GM12878 (cell line): Measurements from ENCODE around the gene NUCB1. TPM values are rescaled to one million over a fixed set of nuclear protein-coding genes. Genes with fewer than 3 reads are reported as not detected.

Experiments used
- ATAC-seq: fragments of 200-7000 bp; cut with Tn5 transposase; 3 replicates; pipeline ENCODE4 v1.9.1; 2020; ENCODE audit warnings: mild to moderate bottlenecking, moderate library complexity
- BruUV-seq: library from RNA; stranded (reverse); fragments of 400-500 nt; replicated peaks from 2 replicates; lab custom pipeline; 2021; lab: Mats Ljungman, UMichigan
- CTCF ChIA-PET: fragments of 300-600 bp; sonication (Branson Sonifier 250); formaldehyde crosslinking; extraction: SDS; loops from one replicate; lab custom pipeline; 2021; ENCODE audit warnings: inconsistent platforms; lab: Yijun Ruan, JAX
- POLR2A ChIA-PET: fragments of 350-600 bp; formaldehyde crosslinking; extraction: SDS; loops from one replicate; lab custom pipeline; 2021; ENCODE audit warnings: inconsistent platforms; lab: Charles Lee
- RAD21 ChIA-PET: fragments of 300-600 bp; sonication (Branson Sonifier 250); formaldehyde crosslinking; loops from one replicate; lab custom pipeline; 2023; ENCODE audit warnings: antibody characterized with exemption; ENCODE audit not compliant: unreplicated experiment; lab: Charles Lee
- SMC1A ChIA-PET: fragments of 300-600 bp; sonication (Branson Sonifier 250); formaldehyde crosslinking; loops from one replicate; lab custom pipeline; 2023; ENCODE audit not compliant: unreplicated experiment, uncharacterized antibody; lab: Charles Lee
- DNase-seq: peaks from one replicate; pipeline ENCODE4 v3.0.0-alpha.2; 2011; ENCODE audit warnings: low read depth, low spot score
- FAIRE-seq: peaks from 3 replicates; lab custom pipeline; 2011; peaks lifted over from hg19 to GRCh38; lab: Jason Lieb, UNC
- H2AFZ ChIP-seq: 2 replicates; pipeline ENCODE4 v1.6.0; 2011; ENCODE audit warnings: low read depth, low read length, control low read depth; ENCODE audit not compliant: control insufficient read depth
- H3K27ac ChIP-seq: 2 replicates; pipeline ENCODE4 v1.5.1; 2011; ENCODE audit warnings: control low read depth; ENCODE audit not compliant: control insufficient read depth, insufficient read depth
- H3K27me3 ChIP-seq, 2 experiments: replicated peaks in 1 of 2; 2 replicates each; pipeline versions ENCODE4 v1.6.0 to v1.6.1; 2011; ENCODE audit warnings: low read length in 1 of 2; ENCODE audit not compliant: control insufficient read depth in 2 of 2, insufficient read depth in 2 of 2
- H3K36me3 ChIP-seq, 2 experiments: 2 replicates each; pipeline ENCODE4 v1.5.1; 2011; ENCODE audit warnings: low read length in 1 of 2; ENCODE audit not compliant: control insufficient read depth in 2 of 2, insufficient read depth in 2 of 2
- H3K4me1 ChIP-seq: 2 replicates; pipeline ENCODE4 v1.6.1; 2011; ENCODE audit warnings: mild to moderate bottlenecking, low read length, moderate library complexity, mixed read lengths; ENCODE audit not compliant: control insufficient read depth, insufficient read depth
- H3K4me2 ChIP-seq: 2 replicates; pipeline ENCODE4 v1.6.0; 2011; ENCODE audit warnings: control low read depth; ENCODE audit not compliant: control insufficient read depth, insufficient read depth
- H3K4me3 ChIP-seq: fragments of 200-600 bp; sonication (generic); 2 replicates; pipeline ENCODE4 v1.5.1; 2016
- H3K79me2 ChIP-seq: 2 replicates; pipeline ENCODE4 v1.6.0; 2011; ENCODE audit warnings: low read length; ENCODE audit not compliant: control insufficient read depth, insufficient read depth
- H3K9ac ChIP-seq: 2 replicates; pipeline ENCODE4 v1.8.0; 2011; ENCODE audit warnings: low read length, control low read depth, mixed read lengths; ENCODE audit not compliant: control insufficient read depth, insufficient read depth
- H3K9me3 ChIP-seq: replicated peaks from 3 replicates; pipeline ENCODE4 v1.5.1; 2011; ENCODE audit warnings: mild to moderate bottlenecking, low read length; ENCODE audit not compliant: control insufficient read depth, insufficient read depth
- H4K20me1 ChIP-seq: 2 replicates; pipeline ENCODE4 v1.6.0; 2011; ENCODE audit not compliant: control insufficient read depth, insufficient read depth
- NFIC ChIP-seq: IDR thresholded peaks from 2 replicates; pipeline ENCODE4 v1.6.1; 2012; ENCODE audit warnings: low read depth, mild to moderate bottlenecking, inconsistent platforms, low read length, moderate library complexity
- PML ChIP-seq: IDR thresholded peaks from 2 replicates; pipeline ENCODE4 v1.6.1; 2012; ENCODE audit warnings: low read length, inconsistent platforms
- TCF3 ChIP-seq: IDR thresholded peaks from 2 replicates; pipeline ENCODE4 v1.6.1; 2012; ENCODE audit warnings: low read depth, mild to moderate bottlenecking, low read length, borderline replicate concordance; ENCODE audit not compliant: insufficient read depth
- WGBS: methylation state at CpG from one replicate; pipeline ENCODE4 v1.1.6; 2016; ENCODE audit warnings: low lambda C conversion rate; ENCODE audit not compliant: insufficient replicate concordance, insufficient coverage; ENCODE audit errors: missing lambda C conversion rate; 5-methylcytosine and 5-hydroxymethylcytosine counted together
- in situ Hi-C: fragments of 300-500 bp; cut with MboI; formaldehyde crosslinking; loops from 9 replicates; pipeline ENCODE4 v1.14.3; 2018; ENCODE audit warnings: mixed read lengths
- intact Hi-C: fragments of 100-400 bp; cut with micrococcal nuclease; formaldehyde crosslinking; loops from one replicate; pipeline ENCODE4 v1.14.2; 2022; ENCODE audit not compliant: unreplicated experiment
- polyA plus RNA-seq, 11 experiments: library from polyadenylated mRNA; depleted of rRNA in 4 of 11; unstranded in 6 of 11; stranded (reverse) in 5 of 11; fragments of >200 nt; fragmentation: Nextera tagmentation in 4 of 11; fragmentation: Illumina TruSeq in 1 of 11; extraction: Ambion mirVana in 4 of 11; extraction: Trizol in 1 of 11; gene quantifications; 1 replicate in 1 of 11; 2 replicates in 10 of 11; pipeline versions ENCODE4 v1.2.1 to v1.2.3, GENCODE V29; 2011 to 2016; ENCODE audit warnings: inconsistent platforms in 2 of 11, missing spikeins in 2 of 11, low read depth in 1 of 11
- total RNA-seq, 4 experiments: library from RNA; depleted of rRNA in 3 of 4; stranded (reverse); fragments of >200 nt in 3 of 4; fragmentation: Illumina TruSeq in 1 of 4; extraction: Trizol in 1 of 4; gene quantifications; 2 replicates each; pipeline versions ENCODE4 v1.2.1 to v1.2.3, GENCODE V29; 2013 to 2021
- TF ChIP-seq, protein P1 (sequence below): IDR thresholded peaks from 2 replicates; pipeline ENCODE4 v1.6.1; 2012; ENCODE audit warnings: low read depth, low read length, improper control_type of control experiment
- TF ChIP-seq, protein P2 (sequence below): IDR thresholded peaks from 2 replicates; pipeline ENCODE4 v1.6.1; 2012; ENCODE audit warnings: low read depth, low read length, improper control_type of control experiment
- TF ChIP-seq, protein P3 (sequence below): IDR thresholded peaks from 2 replicates; pipeline ENCODE4 v1.6.1; 2011; ENCODE audit warnings: borderline replicate concordance, low read depth, mild to moderate bottlenecking, moderate library complexity, mixed read lengths, low read length; ENCODE audit not compliant: insufficient read depth; ENCODE audit errors: extremely low read length

The NUCB1 gene
- total and polyA plus RNA-seq, 10 of the 15 experiments (the other 5 are each of a cell fraction or from before 2014, with no cell fraction given), result 1.8 to 112 (median 44.5) TPM

DNA sequence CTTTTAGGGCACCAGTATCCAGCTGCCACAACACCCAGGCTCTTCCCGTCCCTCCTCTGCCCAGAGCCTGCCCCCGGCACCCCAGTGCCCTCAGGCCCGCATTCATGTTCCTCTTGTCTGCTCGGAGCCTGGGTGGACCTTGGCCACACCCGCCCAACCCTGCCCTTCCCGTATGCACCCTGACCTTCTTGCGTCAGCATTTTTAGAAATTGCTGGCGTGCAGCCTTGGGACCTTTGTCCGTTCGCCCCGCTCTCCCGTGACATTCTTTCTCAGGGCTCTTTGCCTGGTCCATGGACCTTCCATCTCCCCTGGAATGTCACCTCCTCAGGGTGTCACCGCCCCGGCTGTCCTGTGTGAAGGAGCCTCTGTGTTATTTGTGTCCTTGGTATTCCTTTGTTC, 7.6 kb downstream of the NUCB1 start:
- TF ChIP-seq, protein P1, sequence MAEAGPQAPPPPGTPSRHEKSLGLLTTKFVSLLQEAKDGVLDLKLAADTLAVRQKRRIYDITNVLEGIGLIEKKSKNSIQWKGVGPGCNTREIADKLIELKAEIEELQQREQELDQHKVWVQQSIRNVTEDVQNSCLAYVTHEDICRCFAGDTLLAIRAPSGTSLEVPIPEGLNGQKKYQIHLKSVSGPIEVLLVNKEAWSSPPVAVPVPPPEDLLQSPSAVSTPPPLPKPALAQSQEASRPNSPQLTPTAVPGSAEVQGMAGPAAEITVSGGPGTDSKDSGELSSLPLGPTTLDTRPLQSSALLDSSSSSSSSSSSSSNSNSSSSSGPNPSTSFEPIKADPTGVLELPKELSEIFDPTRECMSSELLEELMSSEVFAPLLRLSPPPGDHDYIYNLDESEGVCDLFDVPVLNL, result no peak
- TF ChIP-seq TCF3 (no peak), NFIC (no peak), PML (no peak)
- TF ChIP-seq, protein P2, sequence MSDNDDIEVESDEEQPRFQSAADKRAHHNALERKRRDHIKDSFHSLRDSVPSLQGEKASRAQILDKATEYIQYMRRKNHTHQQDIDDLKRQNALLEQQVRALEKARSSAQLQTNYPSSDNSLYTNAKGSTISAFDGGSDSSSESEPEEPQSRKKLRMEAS, result no peak
- TF ChIP-seq, protein P3, sequence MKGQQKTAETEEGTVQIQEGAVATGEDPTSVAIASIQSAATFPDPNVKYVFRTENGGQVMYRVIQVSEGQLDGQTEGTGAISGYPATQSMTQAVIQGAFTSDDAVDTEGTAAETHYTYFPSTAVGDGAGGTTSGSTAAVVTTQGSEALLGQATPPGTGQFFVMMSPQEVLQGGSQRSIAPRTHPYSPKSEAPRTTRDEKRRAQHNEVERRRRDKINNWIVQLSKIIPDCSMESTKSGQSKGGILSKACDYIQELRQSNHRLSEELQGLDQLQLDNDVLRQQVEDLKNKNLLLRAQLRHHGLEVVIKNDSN, result no peak
- ChIA-PET SMC1A (no interaction called here), CTCF (interaction anchor here (0.7 kb wide), 1 partner anchor 140 kb away, joined by 3 read pairs; no protein-coding TSS in a partner anchor), POLR2A (interaction anchor here (0.7 kb wide), 1 partner anchor 51 kb away, joined by 5 read pairs; no protein-coding TSS in a partner anchor), RAD21 (no interaction called here)
- H2AFZ ChIP-seq, result no peak overlapping the region
- 92% methylated on average over 14 of the region's 14 CpGs for WGBS
- in situ Hi-C loops, result no loop called here
- H3K79me2 ChIP-seq, result no peaks in the 10 kb centered on the region
- no peak for FAIRE-seq
- H3K4me2 ChIP-seq, result no peak overlapping the region
- no peak for ATAC-seq
- H4K20me1 ChIP-seq, result no peaks in the 10 kb centered on the region
- no peak overlapping the region for H3K27ac ChIP-seq
- intact Hi-C loops, result no loop called here
- no peaks in the 10 kb centered on the region for H3K27me3 ChIP-seq
- peaks cover 6% of the 10 kb centered on the region for H3K4me1 ChIP-seq
- H3K9me3 ChIP-seq, result no peaks in the 10 kb centered on the region; the same call in 1 of the 3 replicates
- no TSS peak for BruUV-seq
- no peak overlapping the region for H3K4me3 ChIP-seq
- H3K9ac ChIP-seq, result no peak overlapping the region
- peaks cover 3 to 13% of the 10 kb centered on the region in 2 experiments for H3K36me3 ChIP-seq
- DNase-seq, result no peak
